Erythroblast (primary cell): ENCODE measurements around the gene KIAA0513.
"Not testable (repeated sequence)": the region's sequence is repeated elsewhere in the genome, so short reads cannot be mapped to it uniquely, and the experiment has no call there.

Source experiments
- DNase-seq, 2 experiments: peaks; one replicate each; lab custom pipeline; 2025; lab: John Stamatoyannopoulos, UW
- GATA1 ChIP-seq: IDR thresholded peaks from 2 replicates; pipeline ENCODE4 v1.6.1; 2011; ENCODE audit warnings: low read depth, mild to moderate bottlenecking, control low read depth, low read length, moderate library complexity
- POLR2A ChIP-seq: IDR thresholded peaks from 2 replicates; pipeline ENCODE4 v1.6.1; 2011; ENCODE audit warnings: mild to moderate bottlenecking, low read length

Gene KIAA0513

GRCh38 chr16:85029408-85029784 is 1.8 kb downstream of the KIAA0513 start:
- DNase-seq: peak; percentile 19 to 48
- no peak for TF ChIP-seq GATA1
- TF ChIP-seq POLR2A: no peak

GRCh38 chr16:85029981-85030401 is 2.4 kb downstream of the KIAA0513 start:
- DNase-seq: no peak
- no peak for TF ChIP-seq POLR2A

- TF ChIP-seq GATA1 (no peak), POLR2A (no peak)
- DNase-seq: no peak
Observed at GRCh38 chr16:85031451-85031850, 3.9 kb downstream of the KIAA0513 start.

DNA sequence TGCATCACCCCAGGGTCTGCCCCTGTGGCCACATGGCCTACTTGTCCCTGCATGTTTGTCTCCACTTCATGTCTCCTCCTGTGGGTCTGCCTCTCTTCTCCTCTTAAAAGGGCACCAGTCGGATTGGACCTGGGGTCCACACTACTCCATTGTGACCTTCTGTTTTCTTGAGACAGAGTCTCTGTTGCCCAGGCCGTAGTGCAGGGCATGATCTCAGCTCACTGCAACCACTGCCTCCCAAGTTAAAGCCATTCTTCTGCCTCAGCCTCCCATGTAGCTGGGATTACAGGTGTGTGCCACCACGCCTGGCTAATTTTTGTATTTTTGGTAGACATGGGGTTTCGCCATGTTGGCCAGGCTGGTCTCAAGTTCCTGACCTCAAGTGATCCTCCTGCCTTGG is 4.6 kb downstream of the KIAA0513 start:
- not testable (repeated sequence) for DNase-seq

DNA sequence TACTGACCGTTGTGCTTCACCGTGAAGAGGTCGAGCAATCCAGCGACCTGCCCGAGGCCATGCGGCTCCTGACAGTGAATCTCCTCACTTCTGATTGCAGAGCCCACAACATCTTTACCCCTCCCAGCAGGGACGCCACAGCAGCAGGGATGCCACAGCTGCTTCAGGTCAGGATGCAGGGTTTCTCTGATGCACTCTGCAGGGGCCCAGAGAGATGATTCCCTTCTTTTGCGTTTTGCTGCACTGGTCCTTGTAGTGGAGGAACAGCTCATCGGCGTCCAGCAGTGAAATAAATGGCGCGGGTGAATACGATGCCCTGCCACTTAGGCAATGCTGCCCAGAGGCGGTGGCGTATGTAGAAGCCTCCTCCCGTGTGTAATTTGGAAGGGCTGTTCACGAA is 5.6 kb downstream of the KIAA0513 start:
- TF ChIP-seq POLR2A: no peak
- no peak for TF ChIP-seq GATA1

DNA sequence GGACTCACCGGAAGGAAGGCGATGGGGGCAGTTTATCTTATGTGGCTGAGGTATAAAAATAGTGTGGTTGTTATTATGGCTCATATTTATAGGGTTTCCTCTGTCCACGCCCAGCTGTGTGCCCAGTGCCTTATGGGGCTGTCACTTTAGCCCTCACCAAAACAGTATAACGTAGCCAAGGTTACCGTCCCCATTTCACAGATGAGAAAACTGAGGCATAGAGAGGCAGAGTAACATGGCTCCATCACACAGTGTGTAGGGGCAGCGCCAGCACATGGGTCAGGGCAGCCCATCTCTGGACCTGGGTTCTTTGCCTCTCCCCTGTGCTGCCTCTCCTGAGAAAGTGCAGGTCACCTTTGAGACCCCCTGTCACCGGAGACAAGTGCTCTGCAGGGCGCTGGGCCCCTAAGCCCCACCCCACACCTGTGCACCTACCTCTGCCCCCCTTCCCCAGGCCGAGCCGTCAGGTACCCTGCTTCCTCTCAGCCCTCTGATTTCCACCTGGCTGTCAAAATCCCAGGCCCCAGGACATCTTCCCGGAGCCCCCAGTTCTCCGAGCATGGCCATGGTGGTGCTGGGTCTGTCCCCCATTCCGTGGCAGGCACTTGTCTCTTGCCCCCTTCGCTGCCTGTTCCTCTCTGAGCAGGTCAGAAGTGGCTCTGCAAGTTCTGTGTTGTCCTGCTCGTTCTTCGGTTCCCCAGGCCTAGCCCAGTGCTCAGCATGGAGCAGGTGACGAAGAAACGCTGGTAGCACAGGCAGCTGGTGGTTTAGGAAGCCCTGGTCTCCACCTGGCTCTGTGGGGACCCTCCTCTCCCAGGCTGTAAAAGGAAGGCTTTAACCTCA is 7.2 kb downstream of the KIAA0513 start:
- TF ChIP-seq POLR2A: no peak
- no peak for TF ChIP-seq GATA1

More for the DNA sequence above, 5.6 kb downstream of the KIAA0513 start:
- no peak for DNase-seq

DNA sequence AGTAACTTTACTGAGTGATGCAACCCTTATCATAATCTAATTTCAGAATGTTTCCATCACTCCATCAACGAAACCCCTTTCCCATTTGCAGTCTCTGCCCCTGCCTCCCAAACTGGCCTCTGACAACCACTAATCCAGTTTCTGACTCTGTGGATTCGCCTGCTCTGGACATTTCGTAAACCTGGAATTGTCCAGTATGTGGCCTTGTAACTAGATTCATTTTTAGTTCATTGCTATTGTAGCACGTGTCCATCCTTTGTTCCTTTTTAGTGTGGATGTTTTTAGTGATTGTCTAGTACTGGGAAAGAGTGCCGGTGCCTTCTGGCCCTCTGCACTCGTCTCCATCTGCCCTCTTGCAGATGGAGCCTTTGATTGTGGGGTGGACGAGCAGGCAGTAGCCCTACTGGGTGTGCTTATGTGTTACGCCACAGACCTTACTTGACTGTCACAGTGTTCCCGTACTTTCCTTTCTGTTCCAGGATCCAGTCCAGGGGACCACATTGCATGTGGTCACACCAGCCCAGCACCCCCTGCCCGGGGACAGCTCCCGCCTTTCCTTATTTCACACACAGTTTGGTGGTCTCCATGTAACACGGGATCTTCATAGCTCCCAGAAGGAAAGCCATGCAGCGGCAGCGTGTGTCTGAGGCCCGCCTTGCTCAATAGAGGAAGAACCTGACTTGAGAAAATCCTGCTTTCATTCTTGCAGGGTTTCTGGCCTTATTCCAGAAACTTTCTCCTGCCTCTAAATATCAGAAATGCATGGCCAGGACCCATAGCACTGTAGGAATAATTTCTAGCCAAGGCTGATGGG is 8.8 kb downstream of the KIAA0513 start:
- no peak for DNase-seq
- TF ChIP-seq GATA1: no peak
- TF ChIP-seq POLR2A: no peak

More for the DNA sequence above, 7.2 kb downstream of the KIAA0513 start:
- no peak for DNase-seq

DNA sequence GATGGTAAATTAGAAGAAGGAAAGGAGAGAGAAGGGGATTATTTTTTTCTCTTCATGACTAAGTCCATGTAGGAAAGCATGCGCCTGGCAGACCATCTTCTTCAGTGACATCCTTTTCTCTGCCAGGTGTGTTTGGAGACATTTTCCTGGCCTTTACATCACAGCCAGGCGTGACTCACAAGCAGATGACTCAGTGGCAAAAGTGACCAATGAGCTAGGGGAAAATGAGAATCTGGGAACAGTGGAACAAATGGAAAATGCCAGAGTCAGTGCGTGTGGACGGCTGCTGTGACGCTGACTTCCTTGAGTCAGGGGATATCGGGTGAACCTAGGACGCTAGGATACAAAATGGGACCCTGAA is 9.4 kb downstream of the KIAA0513 start:
- DNase-seq: peak in 1 of 2 experiments; percentile 24
- TF ChIP-seq POLR2A (no peak), GATA1 (no peak)

- TF ChIP-seq GATA1: no peak
- no peak for DNase-seq
Observed at GRCh38 chr16:85037721-85038120, 10.1 kb downstream of the KIAA0513 start.

DNA sequence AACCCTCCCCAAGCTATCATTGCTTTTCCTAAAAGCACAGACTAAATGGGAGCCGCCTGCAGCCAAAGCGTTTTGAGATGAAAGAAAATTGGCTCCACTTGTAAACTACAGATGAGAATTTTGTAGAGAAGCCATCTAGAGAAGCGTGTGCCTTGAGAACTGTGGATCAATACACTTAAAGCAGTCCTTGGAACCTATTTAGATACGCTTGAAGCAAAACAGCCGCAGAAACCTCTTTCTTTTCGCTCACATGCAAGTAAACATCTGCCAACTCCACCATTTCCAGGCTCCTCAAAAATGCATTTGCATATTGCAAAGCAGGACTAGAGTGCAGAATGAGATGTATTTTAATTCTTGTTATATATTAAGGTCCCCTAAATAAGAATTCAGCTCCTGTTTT is 13.1 kb downstream of the KIAA0513 start:
- no peak for DNase-seq
- TF ChIP-seq POLR2A (no peak), GATA1 (no peak)

GRCh38 chr16:85041219-85042166 is 13.9 kb downstream of the KIAA0513 start:
- TF ChIP-seq POLR2A (no peak), GATA1 (no peak)
- DNase-seq: no peak

DNA sequence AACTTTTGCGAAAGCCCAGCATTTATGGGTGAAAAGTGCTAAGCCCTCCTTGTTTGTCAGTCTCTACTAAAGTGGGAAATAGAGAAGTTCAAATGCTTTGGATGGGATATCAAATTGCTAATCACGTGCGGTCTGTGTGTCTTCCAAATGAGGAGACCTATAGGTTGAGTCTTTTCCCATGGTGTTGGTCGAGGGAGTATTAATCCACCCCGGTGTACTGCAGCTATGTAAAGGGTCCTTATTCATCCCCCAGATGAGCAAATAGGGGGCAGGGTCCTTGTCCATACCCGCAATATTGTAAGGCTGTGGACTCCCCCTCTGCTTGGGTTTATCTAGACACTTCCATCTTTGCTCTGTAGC is 14.6 kb downstream of the KIAA0513 start:
- TF ChIP-seq GATA1: no peak
- no peak for DNase-seq

GRCh38 chr16:85042606-85043005 is 15.0 kb downstream of the KIAA0513 start:
- DNase-seq: no peak
- TF ChIP-seq POLR2A: no peak
- TF ChIP-seq GATA1: no peak

GRCh38 chr16:85045077-85045476 is 17.5 kb downstream of the KIAA0513 start:
- no peak for TF ChIP-seq GATA1
- no peak for DNase-seq
